Measurements from ENCODE around the gene CIPC. TPM values are rescaled to one million over a fixed set of nuclear protein-coding genes. Genes with fewer than 3 reads are reported as not detected.

CIPC gene
- total RNA-seq, 1 donor from 2014 or later: 9.7 TPM

GRCh38 chr14:77111021-77111420 lies 13.0 kb downstream of the CIPC start:
- peaks cover 32% of the 10 kb centered on the region for H3K36me3 Mint-ChIP-seq (ENCODE audit: low read depth)
- H3K4me3 Mint-ChIP-seq (ENCODE audit: unreplicated experiment): no peak overlapping the region
- peak overlapping the region; percentile 68 for H3K27ac Mint-ChIP-seq (ENCODE audit: unreplicated experiment)
- DNase-seq (ENCODE audit: low spot score): no peak
- H3K9me3 Mint-ChIP-seq (ENCODE audit: low read depth): no peaks in the 10 kb centered on the region
- peaks cover 10% of the 10 kb centered on the region for H3K4me1 Mint-ChIP-seq (ENCODE audit: low read depth)
- H3K27me3 Mint-ChIP-seq (ENCODE audit: low read depth): no peaks in the 10 kb centered on the region
- TF ChIP-seq, protein P1, sequence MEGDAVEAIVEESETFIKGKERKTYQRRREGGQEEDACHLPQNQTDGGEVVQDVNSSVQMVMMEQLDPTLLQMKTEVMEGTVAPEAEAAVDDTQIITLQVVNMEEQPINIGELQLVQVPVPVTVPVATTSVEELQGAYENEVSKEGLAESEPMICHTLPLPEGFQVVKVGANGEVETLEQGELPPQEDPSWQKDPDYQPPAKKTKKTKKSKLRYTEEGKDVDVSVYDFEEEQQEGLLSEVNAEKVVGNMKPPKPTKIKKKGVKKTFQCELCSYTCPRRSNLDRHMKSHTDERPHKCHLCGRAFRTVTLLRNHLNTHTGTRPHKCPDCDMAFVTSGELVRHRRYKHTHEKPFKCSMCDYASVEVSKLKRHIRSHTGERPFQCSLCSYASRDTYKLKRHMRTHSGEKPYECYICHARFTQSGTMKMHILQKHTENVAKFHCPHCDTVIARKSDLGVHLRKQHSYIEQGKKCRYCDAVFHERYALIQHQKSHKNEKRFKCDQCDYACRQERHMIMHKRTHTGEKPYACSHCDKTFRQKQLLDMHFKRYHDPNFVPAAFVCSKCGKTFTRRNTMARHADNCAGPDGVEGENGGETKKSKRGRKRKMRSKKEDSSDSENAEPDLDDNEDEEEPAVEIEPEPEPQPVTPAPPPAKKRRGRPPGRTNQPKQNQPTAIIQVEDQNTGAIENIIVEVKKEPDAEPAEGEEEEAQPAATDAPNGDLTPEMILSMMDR (IDR thresholded peaks at IDR 0.05): no peak

GRCh38 chr14:77113644-77114043 lies 15.6 kb downstream of the CIPC start:
- no peak overlapping the region for H3K4me3 Mint-ChIP-seq (ENCODE audit: unreplicated experiment)
- DNase-seq (ENCODE audit: low spot score): no peak
- TF ChIP-seq, protein P1 (IDR thresholded peaks at IDR 0.05): no peak
- peaks cover 10% of the 10 kb centered on the region for H3K4me1 Mint-ChIP-seq (ENCODE audit: low read depth)
- no peak overlapping the region for H3K27ac Mint-ChIP-seq (ENCODE audit: unreplicated experiment)
- no peaks in the 10 kb centered on the region for H3K9me3 Mint-ChIP-seq (ENCODE audit: low read depth)
- peaks cover 25% of the 10 kb centered on the region for H3K36me3 Mint-ChIP-seq (ENCODE audit: low read depth)
- no peaks in the 10 kb centered on the region for H3K27me3 Mint-ChIP-seq (ENCODE audit: low read depth)

DNA sequence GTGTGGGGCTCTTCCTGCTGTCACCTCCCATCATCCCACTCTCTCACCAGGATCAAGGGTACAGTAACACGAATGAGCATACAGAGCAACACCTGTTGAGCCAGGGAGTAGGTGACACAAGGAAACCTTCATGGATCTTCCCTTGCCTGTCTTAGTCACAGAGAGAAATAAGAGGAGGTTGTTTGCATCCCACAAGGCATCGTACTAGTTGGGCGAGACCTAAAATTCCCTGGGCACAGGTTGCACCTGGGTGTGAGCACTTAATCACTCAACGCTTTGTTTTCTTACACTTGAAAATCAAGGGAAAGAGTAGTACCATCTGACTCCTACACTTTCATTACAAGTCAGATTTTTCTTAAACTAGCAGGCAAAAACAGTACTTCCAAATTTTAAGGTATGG lies 16.6 kb downstream of the CIPC start:
- Mint-ChIP-seq H3K4me1 (ENCODE audit: low read depth) (peaks cover 10% of the 10 kb centered on the region), H3K36me3 (ENCODE audit: low read depth) (peaks cover 24% of the 10 kb centered on the region), H3K27ac (ENCODE audit: unreplicated experiment) (no peak overlapping the region), H3K9me3 (ENCODE audit: low read depth) (no peaks in the 10 kb centered on the region), H3K4me3 (ENCODE audit: unreplicated experiment) (no peak overlapping the region), H3K27me3 (ENCODE audit: low read depth) (no peaks in the 10 kb centered on the region)
- DNase-seq (ENCODE audit: low spot score): no peak
- TF ChIP-seq, protein P1 (IDR thresholded peaks at IDR 0.05): no peak

DNA sequence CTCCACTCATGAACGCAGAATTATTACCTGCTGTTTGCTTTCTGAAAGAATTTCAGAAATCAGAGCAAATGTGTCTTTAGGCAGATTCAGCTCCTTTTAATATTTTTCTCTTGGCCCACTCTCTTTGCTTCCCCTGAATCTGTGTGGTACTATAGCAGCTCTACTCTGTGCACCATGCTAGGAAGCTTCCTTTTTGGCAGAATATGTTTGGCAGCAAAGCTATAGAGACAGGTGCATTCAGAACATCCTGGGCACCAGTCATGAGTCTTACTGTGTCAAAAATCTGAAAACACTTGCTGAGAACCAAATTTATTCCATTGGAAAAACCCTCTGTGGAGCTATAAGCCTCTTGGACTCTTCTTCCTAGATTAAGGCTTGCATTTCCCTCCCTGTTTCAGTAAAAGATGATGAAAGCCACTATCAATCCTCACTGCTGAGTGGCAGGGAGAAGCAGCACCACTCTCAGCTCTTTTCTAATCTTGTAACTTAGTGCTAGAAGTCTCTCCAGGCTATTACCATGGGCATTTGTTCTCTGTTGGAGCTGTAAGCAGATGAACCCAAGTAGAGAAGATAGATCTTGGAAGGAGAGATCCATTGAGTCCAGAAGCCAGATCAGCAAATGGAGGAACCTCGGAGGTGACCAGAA lies 18.2 kb downstream of the CIPC start:
- H3K27me3 Mint-ChIP-seq (ENCODE audit: low read depth): no peaks in the 10 kb centered on the region
- TF ChIP-seq, protein P1 (IDR thresholded peaks at IDR 0.05): no peak
- H3K4me3 Mint-ChIP-seq (ENCODE audit: unreplicated experiment): no peak overlapping the region
- no peaks in the 10 kb centered on the region for H3K9me3 Mint-ChIP-seq (ENCODE audit: low read depth)
- H3K36me3 Mint-ChIP-seq (ENCODE audit: low read depth): peaks cover 25% of the 10 kb centered on the region
- peaks cover 4% of the 10 kb centered on the region for H3K4me1 Mint-ChIP-seq (ENCODE audit: low read depth)
- no peak overlapping the region for H3K27ac Mint-ChIP-seq (ENCODE audit: unreplicated experiment)
- no peak for DNase-seq (ENCODE audit: low spot score)

- Mint-ChIP-seq H3K27ac (ENCODE audit: unreplicated experiment) (no peak overlapping the region), H3K36me3 (ENCODE audit: low read depth) (peaks cover 12% of the 10 kb centered on the region), H3K9me3 (ENCODE audit: low read depth) (no peaks in the 10 kb centered on the region), H3K27me3 (ENCODE audit: low read depth) (peaks cover 7% of the 10 kb centered on the region), H3K4me3 (ENCODE audit: unreplicated experiment) (no peak overlapping the region), H3K4me1 (ENCODE audit: low read depth) (peaks cover 4% of the 10 kb centered on the region)
- no peak for DNase-seq (ENCODE audit: low spot score)
- TF ChIP-seq, protein P1 (IDR thresholded peaks at IDR 0.05): no peak
Observed at GRCh38 chr14:77119851-77120250, 21.8 kb downstream of the CIPC start.
